K562 treated with DMSO at 1 percent for 24 hours (cell line): ENCODE results near the gene LPAR2. TPM values are rescaled to one million over a fixed set of nuclear protein-coding genes. Genes with fewer than 3 reads are reported as not detected.

Experiments used
- total RNA-seq: library from RNA; unstranded; fragments of 300-600 nt; gene quantifications from 2 replicates; pipeline ENCODE4 v1.2.3, GENCODE V29; 2022; ENCODE audit warnings: low read depth; ENCODE audit not compliant: insufficient read depth

Gene LPAR2
- total RNA-seq: 16.8 and 20.5 TPM in 2 replicates

GRCh38 chr19:19627621-19628500 is at the start of gene LPAR2:
Gene LPAR2, minus strand, starts transcription at chr19:19628220. Its CDS starts 945 bp downstream, at chr19:19627275.

GRCh38 chr19:19668230-19669012 is 40.4 kb upstream of the LPAR2 start, which contains the start of gene ZNF101:
Gene ZNF101, plus strand, starts transcription at chr19:19668839. Its CDS starts 125 bp downstream, at chr19:19668964.

GRCh38 chr19:19663256-19664120 is 35.5 kb upstream of the LPAR2 start, which contains the start of gene ATP13A1:
Gene ATP13A1, minus strand, starts transcription at chr19:19663676. Its CDS starts 10 bp downstream, at chr19:19663666.

GRCh38 chr19:19643158-19644053 is 15.4 kb upstream of the LPAR2 start, which contains the start of gene GMIP:
Gene GMIP, minus strand, starts transcription at chr19:19643657. Its CDS starts 128 bp downstream, at chr19:19643529.

GRCh38 chr19:19618219-19619051 is 9.6 kb downstream of the LPAR2 start, which contains the start of gene PBX4:
Gene PBX4, minus strand, starts transcription at chr19:19618687. Its CDS starts 58 bp downstream, at chr19:19618629.

Other genes starting within 250 kb of the LPAR2 start
- gene GATAD2A, start 222.5 kb downstream of the LPAR2 start, total RNA-seq: 76.5 and 81.1 TPM in 2 replicates
- gene TSSK6, start 112.7 kb downstream of the LPAR2 start, total RNA-seq: 8.9 and 10.1 TPM in 2 replicates
- gene NDUFA13, start 112.0 kb downstream of the LPAR2 start, total RNA-seq: 350 and 378 TPM in 2 replicates
- 7.8 and 11.1 TPM in 2 replicates for gene YJEFN3, start 99.3 kb downstream of the LPAR2 start, total RNA-seq
- gene CILP2, start 90.0 kb downstream of the LPAR2 start, total RNA-seq: 0.87 and 0.93 TPM in 2 replicates
- gene PBX4, start 9.5 kb downstream of the LPAR2 start, total RNA-seq: 4.4 and 5.2 TPM in 2 replicates
- 19.7 and 23.2 TPM in 2 replicates for gene GMIP, start 15.4 kb upstream of the LPAR2 start, total RNA-seq
- gene ATP13A1, start 35.5 kb upstream of the LPAR2 start, total RNA-seq: 70.4 and 85.1 TPM in 2 replicates
- 4.9 and 5.4 TPM in 2 replicates for gene ZNF101, start 40.6 kb upstream of the LPAR2 start, total RNA-seq
- gene ZNF14, start 104.9 kb upstream of the LPAR2 start, total RNA-seq: 2.5 and 2.7 TPM in 2 replicates
- gene ZNF506, start 193.5 kb upstream of the LPAR2 start, total RNA-seq: 0.34 TPM in 1 of 2 replicates, not detected in the other
- 2.5 and 3.6 TPM in 2 replicates for gene ZNF253, start 237.7 kb upstream of the LPAR2 start, total RNA-seq